ENCODE results near the gene APOO. TPM values are rescaled to one million over a fixed set of nuclear protein-coding genes. Genes with fewer than 3 reads are reported as not detected.

The APOO gene
- total RNA-seq, 4 donors from 2014 or later, result 12.1 to 20.6 (median 17.8) TPM

DNA sequence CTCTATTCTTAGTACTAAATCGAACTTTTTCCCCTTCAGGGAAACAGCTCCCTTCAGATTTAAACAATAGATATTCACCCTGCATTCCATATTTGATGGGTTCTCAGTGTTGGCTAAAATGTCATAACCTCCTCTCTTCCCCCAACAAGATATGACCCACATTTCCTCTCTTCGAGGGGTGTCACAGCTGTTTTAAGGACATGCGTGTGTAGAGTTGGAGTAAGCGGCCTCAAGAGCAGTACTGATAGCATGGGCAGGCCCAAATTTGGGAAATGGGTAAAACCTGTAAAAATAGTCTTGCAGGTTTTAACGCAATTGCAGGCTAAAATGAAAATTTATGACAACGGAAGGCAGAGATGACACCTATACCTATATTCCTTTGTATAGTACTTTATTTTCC lies 96.1 kb downstream of the APOO start:
- no peak for DNase-seq
- Histone ChIP-seq H3K36me3 (no peaks in the 10 kb centered on the region), H3K4me1 (no peaks in the 10 kb centered on the region), H3K4me3 (no peak overlapping the region), H3K27ac (peak overlapping the region in 1 of 4 donors; percentile 5), H3K27me3 (no peaks in the 10 kb centered on the region), H3K9me3 (no peaks in the 10 kb centered on the region)
- TF ChIP-seq POLR2A (IDR thresholded peaks at IDR 0.05), result no peak
- TF ChIP-seq, protein P1, sequence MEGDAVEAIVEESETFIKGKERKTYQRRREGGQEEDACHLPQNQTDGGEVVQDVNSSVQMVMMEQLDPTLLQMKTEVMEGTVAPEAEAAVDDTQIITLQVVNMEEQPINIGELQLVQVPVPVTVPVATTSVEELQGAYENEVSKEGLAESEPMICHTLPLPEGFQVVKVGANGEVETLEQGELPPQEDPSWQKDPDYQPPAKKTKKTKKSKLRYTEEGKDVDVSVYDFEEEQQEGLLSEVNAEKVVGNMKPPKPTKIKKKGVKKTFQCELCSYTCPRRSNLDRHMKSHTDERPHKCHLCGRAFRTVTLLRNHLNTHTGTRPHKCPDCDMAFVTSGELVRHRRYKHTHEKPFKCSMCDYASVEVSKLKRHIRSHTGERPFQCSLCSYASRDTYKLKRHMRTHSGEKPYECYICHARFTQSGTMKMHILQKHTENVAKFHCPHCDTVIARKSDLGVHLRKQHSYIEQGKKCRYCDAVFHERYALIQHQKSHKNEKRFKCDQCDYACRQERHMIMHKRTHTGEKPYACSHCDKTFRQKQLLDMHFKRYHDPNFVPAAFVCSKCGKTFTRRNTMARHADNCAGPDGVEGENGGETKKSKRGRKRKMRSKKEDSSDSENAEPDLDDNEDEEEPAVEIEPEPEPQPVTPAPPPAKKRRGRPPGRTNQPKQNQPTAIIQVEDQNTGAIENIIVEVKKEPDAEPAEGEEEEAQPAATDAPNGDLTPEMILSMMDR (IDR thresholded peaks at IDR 0.05), result no peak

DNA sequence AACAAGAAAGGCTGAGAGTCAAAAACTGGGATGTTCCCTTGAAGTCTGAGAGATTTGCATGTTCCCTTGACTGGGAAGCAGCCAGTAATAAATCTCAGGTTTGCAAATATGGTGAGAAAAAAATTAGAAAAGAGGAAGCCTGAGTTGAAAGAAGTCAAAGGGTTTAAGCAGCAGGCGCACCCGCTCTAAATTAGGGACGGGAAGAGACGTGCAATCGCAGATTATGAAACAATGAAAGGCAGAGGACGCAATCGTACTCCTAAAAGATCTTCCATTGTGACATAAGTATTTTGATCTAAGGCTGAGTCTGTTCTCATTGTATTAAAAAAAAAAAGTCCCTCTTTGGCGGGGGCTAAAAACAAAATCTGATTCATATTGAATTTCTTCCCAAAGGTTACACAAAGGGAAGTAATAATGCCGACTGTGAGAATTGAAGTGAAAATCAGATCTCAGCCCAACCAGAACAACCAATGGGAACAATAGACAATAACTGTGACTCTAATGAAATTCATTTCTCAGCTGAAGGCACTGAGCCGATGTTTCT lies 96.6 kb downstream of the APOO start:
- H3K4me1 ChIP-seq, result no peaks in the 10 kb centered on the region
- no peaks in the 10 kb centered on the region for H3K9me3 ChIP-seq
- no peak overlapping the region for H3K27ac ChIP-seq
- no peak for DNase-seq
- H3K27me3 ChIP-seq, result no peaks in the 10 kb centered on the region
- H3K36me3 ChIP-seq, result no peaks in the 10 kb centered on the region
- H3K4me3 ChIP-seq, result no peak overlapping the region
- no peak for TF ChIP-seq POLR2A (IDR thresholded peaks at IDR 0.05)
- TF ChIP-seq, protein P1 (IDR thresholded peaks at IDR 0.05), result no peak

DNA sequence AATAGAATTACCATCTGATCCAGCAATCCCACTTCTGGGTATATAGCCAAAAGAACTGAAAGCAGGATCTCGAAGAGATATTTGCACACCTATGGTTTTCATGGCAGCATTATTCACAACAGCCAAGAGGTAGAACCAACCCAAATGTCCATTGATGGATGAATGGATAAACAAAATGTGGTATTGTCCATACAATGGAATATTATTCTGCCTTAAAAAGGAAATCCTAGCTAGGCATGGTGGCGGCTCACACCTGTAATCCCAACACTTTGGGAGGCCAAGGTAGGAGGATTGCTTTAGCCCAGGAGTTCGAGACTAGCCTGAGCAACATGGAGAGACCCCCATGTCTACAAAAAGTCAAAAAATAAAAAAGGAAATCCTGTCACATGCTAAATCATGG lies 97.5 kb downstream of the APOO start:
- no peak for DNase-seq
- no peaks in the 10 kb centered on the region for H3K27me3 ChIP-seq
- H3K4me1 ChIP-seq, result no peaks in the 10 kb centered on the region
- no peak overlapping the region for H3K4me3 ChIP-seq
- TF ChIP-seq, protein P1 (IDR thresholded peaks at IDR 0.05), result no peak
- no peak for TF ChIP-seq POLR2A (IDR thresholded peaks at IDR 0.05)
- no peaks in the 10 kb centered on the region for H3K9me3 ChIP-seq
- H3K36me3 ChIP-seq, result no peaks in the 10 kb centered on the region
- H3K27ac ChIP-seq, result no peak overlapping the region

DNA sequence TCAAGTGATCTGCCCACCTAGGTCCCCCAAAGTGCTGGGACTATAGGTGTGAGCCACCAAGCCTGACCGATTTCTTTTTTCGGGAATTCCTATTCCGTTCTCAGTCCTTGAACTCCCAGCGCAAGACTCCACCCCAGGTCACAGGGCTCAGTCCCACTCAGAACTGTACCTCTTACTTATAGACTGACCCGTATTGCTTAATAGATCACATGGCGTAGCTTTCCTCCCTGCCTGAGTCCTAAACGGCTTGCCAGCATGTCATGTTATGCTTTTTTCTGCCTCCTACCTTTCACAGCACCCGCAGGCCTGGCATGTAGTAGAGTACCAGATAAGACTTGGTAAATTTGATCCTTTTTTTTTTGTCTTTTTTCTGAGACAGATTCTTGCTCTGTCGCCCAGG lies 102.3 kb downstream of the APOO start:
- DNase-seq, result no peak
- no peak overlapping the region for H3K27ac ChIP-seq
- H3K4me1 ChIP-seq, result no peaks in the 10 kb centered on the region
- H3K36me3 ChIP-seq, result no peaks in the 10 kb centered on the region
- no peaks in the 10 kb centered on the region for H3K9me3 ChIP-seq
- H3K4me3 ChIP-seq, result no peak overlapping the region
- H3K27me3 ChIP-seq, result no peaks in the 10 kb centered on the region
- no peak for TF ChIP-seq POLR2A (IDR thresholded peaks at IDR 0.05)
- TF ChIP-seq, protein P1 (IDR thresholded peaks at IDR 0.05), result no peak

DNA sequence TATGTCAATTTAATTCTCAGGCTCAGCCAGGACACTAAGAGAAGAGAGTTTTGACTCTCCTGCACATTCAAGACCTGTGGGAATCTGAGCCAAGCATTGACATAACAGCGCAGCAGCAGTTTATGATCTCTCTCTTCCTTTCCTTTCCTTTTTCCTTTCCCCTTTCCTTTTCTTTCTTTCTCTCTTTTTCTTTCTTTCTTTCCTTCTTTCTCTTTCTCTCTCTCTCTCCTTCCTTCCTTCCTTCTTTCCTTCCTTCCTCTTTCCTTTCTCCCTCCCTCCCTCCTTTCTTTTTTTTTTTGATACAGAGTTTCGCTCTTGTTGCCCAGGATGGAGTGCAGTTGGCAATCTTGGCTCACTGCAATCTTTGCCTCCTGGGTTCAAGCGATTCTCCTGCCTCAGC lies 103.2 kb downstream of the APOO start:
- peak overlapping the region in 2 of 4 donors; percentile 62 to 71 for H3K27ac ChIP-seq
- no peak for DNase-seq
- H3K9me3 ChIP-seq, result no peaks in the 10 kb centered on the region
- H3K27me3 ChIP-seq, result no peaks in the 10 kb centered on the region
- H3K4me3 ChIP-seq, result no peak overlapping the region
- no peaks in the 10 kb centered on the region for H3K36me3 ChIP-seq
- H3K4me1 ChIP-seq, result no peaks in the 10 kb centered on the region
- TF ChIP-seq, protein P1 (IDR thresholded peaks at IDR 0.05), result no peak
- no peak for TF ChIP-seq POLR2A (IDR thresholded peaks at IDR 0.05)

DNA sequence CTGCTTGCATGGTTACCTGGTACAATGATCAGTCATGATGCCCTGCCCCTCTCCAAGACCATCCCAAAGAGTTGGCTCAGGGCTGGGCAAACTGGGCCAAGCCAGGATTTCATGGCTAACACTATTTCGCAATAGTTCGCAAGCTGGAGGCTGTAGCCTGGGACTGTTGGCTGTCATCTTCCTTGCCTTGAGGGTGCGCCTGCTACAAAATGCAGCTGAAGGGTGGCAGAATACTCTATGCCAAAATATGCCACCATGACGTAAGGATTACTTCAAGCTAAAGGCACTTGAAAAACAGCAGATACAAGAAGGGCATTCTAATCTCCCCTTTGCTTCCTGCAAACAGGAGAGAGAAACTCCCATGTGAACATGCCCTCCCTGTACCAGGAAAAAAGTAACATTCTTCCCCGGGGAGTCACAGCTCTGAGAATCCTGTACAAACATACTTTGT lies 103.8 kb downstream of the APOO start:
- no peak for TF ChIP-seq POLR2A (IDR thresholded peaks at IDR 0.05)
- TF ChIP-seq, protein P1 (IDR thresholded peaks at IDR 0.05), result no peak
- peak overlapping the region in 3 of 4 donors; percentile 32 to 71 (median 62) for H3K27ac ChIP-seq
- no peaks in the 10 kb centered on the region for H3K4me1 ChIP-seq
- H3K4me3 ChIP-seq, result no peak overlapping the region
- no peaks in the 10 kb centered on the region for H3K36me3 ChIP-seq
- no peaks in the 10 kb centered on the region for H3K9me3 ChIP-seq
- no peaks in the 10 kb centered on the region for H3K27me3 ChIP-seq
- DNase-seq, result no peak
